ENCODE measurements around the gene GRPEL1.

GRPEL1 gene

DNA sequence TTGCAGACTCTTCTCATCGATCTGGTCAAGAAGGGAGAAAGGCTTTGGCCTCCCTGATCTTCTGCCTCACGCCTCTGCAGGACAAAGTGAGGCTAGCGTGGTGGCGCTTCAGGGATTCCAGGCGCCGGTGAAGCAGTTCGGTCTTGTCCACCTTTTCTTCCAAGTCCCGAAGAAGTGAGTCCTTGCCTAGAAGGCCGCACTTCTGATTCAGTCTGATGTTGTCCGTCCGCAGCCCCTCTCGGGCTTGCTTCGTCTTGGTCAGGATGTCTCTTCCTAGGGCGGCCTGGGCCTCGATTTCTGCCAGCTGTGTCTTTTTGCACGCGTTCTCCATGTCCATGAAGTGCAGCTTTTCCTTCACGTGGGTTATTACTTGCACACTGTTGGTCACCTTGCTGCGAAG is 26.6 kb downstream of the GRPEL1 start:
- no peak overlapping the region for H3K27ac ChIP-seq

DNA sequence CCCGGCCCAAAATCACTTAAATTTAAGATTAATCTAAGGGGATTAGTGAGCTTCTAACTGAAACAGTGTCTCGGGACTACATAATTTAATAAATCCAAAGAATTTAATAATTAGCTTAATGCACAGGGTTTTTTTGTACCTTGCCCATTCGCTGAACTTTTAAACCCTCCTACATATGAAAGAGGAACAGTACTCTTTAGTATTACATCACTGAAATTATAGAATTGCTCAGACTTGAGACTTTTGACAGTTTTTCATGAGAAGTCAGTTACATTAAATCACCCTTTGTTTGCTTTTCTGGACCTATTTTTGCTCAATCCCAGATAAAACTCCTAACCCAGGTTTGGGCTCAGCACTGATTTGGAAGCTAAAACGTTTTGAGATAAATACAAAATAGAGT is 27.1 kb downstream of the GRPEL1 start:
- TF ChIP-seq, protein P1, sequence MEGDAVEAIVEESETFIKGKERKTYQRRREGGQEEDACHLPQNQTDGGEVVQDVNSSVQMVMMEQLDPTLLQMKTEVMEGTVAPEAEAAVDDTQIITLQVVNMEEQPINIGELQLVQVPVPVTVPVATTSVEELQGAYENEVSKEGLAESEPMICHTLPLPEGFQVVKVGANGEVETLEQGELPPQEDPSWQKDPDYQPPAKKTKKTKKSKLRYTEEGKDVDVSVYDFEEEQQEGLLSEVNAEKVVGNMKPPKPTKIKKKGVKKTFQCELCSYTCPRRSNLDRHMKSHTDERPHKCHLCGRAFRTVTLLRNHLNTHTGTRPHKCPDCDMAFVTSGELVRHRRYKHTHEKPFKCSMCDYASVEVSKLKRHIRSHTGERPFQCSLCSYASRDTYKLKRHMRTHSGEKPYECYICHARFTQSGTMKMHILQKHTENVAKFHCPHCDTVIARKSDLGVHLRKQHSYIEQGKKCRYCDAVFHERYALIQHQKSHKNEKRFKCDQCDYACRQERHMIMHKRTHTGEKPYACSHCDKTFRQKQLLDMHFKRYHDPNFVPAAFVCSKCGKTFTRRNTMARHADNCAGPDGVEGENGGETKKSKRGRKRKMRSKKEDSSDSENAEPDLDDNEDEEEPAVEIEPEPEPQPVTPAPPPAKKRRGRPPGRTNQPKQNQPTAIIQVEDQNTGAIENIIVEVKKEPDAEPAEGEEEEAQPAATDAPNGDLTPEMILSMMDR (conservative IDR thresholded peaks at IDR 0.05), result no peak
- no peak for TF ChIP-seq ZFX (IDR thresholded peaks at IDR 0.05)
- H3K27ac ChIP-seq, result no peak overlapping the region

More for the DNA sequence above, 26.6 kb downstream of the GRPEL1 start:
- TF ChIP-seq, protein P1 (conservative IDR thresholded peaks at IDR 0.05), result no peak
- TF ChIP-seq ZFX (IDR thresholded peaks at IDR 0.05), result no peak

GRCh38 chr4:7037425-7037824 is 30.4 kb downstream of the GRPEL1 start:
- TF ChIP-seq, protein P1 (conservative IDR thresholded peaks at IDR 0.05), result no peak; the same call in 1 of the 2 replicates
- no peak for TF ChIP-seq ZFX (IDR thresholded peaks at IDR 0.05)
- H3K27ac ChIP-seq, result no peak overlapping the region

GRCh38 chr4:7034262-7035081 is 33.4 kb downstream of the GRPEL1 start:
- peak overlapping the region; percentile 70 for H3K27ac ChIP-seq
- TF ChIP-seq, protein P1 (conservative IDR thresholded peaks at IDR 0.05), result no peak; the same call in 1 of the 2 replicates
- TF ChIP-seq ZFX (IDR thresholded peaks at IDR 0.05), result peak; percentile 49; the same call in 1 of the 2 replicates

DNA sequence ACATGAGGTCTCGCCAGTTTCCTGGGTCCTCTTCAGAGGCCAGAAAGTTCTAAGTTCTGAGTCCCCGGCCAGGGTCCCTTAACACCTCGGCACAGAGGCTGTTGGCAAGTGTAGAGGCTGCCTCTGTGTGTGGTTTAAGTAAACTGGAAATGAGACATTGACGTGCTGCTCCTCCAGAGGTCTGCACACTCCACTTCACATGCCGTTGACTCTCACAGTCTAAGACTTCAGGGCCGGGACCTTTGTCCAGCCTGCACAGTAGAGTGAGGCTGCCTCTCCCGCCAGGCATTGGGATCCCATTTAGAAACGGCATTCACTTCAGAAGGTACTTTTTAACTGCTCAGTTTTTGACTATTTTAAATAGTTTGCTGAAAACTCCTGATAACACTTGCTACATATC is 35.3 kb downstream of the GRPEL1 start:
- H3K27ac ChIP-seq, result no peak overlapping the region

DNA sequence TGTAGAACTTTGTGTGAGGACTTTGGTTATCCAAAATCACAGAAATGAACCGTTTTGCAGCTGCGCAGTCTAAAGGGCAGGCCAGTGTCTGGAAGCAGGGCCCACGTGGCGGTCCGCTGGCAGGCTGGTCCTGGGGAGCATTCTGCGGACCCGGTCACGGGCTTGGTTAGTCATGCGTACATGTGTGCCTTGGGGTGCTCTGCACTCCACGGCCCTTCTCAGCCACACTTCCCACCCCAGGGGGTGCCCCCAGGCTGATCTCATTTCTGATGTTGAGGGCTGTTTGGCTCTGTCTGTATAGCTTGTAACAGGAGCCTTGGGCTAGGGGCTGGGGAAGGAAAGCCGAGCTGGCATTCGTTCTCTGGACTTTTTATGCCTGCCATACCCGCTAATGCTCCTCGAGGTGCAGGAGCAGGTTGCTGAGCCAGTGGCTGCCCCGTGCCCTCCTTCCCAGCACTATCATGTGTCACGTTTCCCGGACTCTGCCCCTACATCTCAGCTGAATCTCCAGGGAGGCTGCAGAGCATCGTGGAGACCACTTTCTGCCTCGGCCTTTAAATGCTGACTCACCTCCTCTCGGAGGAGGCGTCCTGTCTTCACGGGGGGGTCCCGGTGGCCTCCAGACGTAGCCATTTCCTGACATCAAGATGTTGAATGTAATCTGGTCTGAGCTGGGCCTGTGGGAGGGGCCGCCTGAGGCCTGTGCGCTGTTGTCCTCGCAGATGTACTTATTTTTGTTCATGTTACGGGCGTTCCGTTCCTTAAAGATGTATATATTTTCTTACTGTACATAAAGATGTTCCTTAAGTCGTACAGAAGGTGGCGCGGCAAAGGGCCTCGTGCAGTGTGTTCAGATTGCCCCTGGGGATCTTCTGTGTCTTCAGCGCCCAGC is 36.1 kb downstream of the GRPEL1 start:
- no peak overlapping the region for H3K27ac ChIP-seq
- TF ChIP-seq, protein P1 (conservative IDR thresholded peaks at IDR 0.05), result no peak
- no peak for TF ChIP-seq ZFX (IDR thresholded peaks at IDR 0.05)

More for the DNA sequence above, 35.3 kb downstream of the GRPEL1 start:
- TF ChIP-seq, protein P1 (conservative IDR thresholded peaks at IDR 0.05), result no peak
- no peak for TF ChIP-seq ZFX (IDR thresholded peaks at IDR 0.05)

- no peak overlapping the region for H3K27ac ChIP-seq
- TF ChIP-seq ZFX (IDR thresholded peaks at IDR 0.05), result no peak
- TF ChIP-seq, protein P1 (conservative IDR thresholded peaks at IDR 0.05), result no peak
Observed at GRCh38 chr4:7030856-7031255, 37.0 kb downstream of the GRPEL1 start.

Data from C4-2B (cell line).